ENCODE results near the gene NID1. TPM values are rescaled to one million over a fixed set of nuclear protein-coding genes. Genes with fewer than 3 reads are reported as not detected.

NID1 gene
- total RNA-seq, 1 experiment from 2014 or later, result 11.1 TPM

DNA sequence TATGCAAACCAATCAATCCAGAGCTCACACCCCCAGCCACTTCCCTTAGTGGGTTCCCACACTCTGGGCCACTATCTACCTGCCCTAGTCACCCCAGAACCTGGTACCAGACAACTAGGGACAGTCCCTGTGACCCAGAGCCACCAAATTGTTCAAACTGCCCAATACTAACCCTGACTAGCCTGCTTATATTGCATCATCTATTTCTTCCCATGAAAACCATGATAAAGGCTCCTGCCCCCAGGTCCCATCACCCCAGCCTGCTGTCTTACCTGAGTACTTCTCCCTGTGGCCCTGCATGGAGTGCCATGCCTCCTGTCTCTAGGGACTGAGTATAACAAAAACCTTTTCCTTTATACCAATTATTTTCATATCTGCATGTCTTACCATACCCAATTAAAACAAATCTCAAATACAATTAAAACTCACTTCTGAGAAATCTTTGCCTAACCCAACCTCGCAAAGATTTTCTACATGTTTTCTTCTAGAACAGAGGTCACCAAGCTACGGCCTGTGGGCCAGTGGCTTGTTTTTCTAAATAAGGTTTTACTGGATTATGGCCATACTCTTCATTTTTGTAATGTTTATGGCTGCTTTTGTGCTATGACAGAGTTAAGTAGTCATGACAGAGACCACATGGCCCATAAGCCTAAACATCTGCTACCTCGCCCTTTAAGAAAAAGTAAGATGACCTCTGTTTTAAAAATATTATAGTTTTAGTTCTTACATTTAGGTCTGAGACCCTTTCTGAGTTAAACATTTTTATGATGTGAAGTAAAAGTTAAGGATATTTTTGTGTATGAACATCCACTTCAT is 31.0 kb upstream of the NID1 start:
- POLR2A ChIA-PET (ENCODE audit: unreplicated experiment), result no interaction called here
- no peaks in the 10 kb centered on the region for H4K20me1 ChIP-seq (ENCODE audit: low read length)
- CTCF ChIA-PET, result no interaction called here
- no peaks in the 10 kb centered on the region for H3K79me2 ChIP-seq (ENCODE audit: low read length)
- ATAC-seq (no peak), DNase-seq (no peak)
- H3K9me2 ChIP-seq (replicated peaks; ENCODE audit: low read length), result no peaks in the 10 kb centered on the region
- H3K4me3 ChIP-seq (ENCODE audit: low read length), result no peak overlapping the region
- peaks cover 14% of the 10 kb centered on the region for H3K9me3 ChIP-seq (ENCODE audit: low read length)
- H3K27me3 ChIP-seq (ENCODE audit: low read length), result no peaks in the 10 kb centered on the region
- no peak overlapping the region for H3K4me2 ChIP-seq (ENCODE audit: low read length)
- H3K27ac ChIP-seq (ENCODE audit: low read length), result no peak overlapping the region
- TF ChIP-seq, protein P1, sequence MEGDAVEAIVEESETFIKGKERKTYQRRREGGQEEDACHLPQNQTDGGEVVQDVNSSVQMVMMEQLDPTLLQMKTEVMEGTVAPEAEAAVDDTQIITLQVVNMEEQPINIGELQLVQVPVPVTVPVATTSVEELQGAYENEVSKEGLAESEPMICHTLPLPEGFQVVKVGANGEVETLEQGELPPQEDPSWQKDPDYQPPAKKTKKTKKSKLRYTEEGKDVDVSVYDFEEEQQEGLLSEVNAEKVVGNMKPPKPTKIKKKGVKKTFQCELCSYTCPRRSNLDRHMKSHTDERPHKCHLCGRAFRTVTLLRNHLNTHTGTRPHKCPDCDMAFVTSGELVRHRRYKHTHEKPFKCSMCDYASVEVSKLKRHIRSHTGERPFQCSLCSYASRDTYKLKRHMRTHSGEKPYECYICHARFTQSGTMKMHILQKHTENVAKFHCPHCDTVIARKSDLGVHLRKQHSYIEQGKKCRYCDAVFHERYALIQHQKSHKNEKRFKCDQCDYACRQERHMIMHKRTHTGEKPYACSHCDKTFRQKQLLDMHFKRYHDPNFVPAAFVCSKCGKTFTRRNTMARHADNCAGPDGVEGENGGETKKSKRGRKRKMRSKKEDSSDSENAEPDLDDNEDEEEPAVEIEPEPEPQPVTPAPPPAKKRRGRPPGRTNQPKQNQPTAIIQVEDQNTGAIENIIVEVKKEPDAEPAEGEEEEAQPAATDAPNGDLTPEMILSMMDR (conservative IDR thresholded peaks at IDR 0.05; ENCODE audit: low read depth, low read length), result no peak
- TF ChIP-seq EZH2 (IDR thresholded peaks at IDR 0.05; ENCODE audit: low read length, unreplicated experiment) (no peak), EZH2phosphoT487 (IDR thresholded peaks at IDR 0.05; ENCODE audit: borderline replicate concordance, low read length) (no peak)
- BruUV-seq (replicated peaks), result no TSS peak
- intact Hi-C loops (cut with micrococcal nuclease), result no loop called here
- no peak overlapping the region for H3K9ac ChIP-seq (ENCODE audit: low read length)
- peaks cover 22% of the 10 kb centered on the region for H3F3A ChIP-seq (ENCODE audit: low read length, unreplicated experiment)
- no peaks in the 10 kb centered on the region for H3K4me1 ChIP-seq (ENCODE audit: insufficient read depth, low read length)
- H3K36me3 ChIP-seq (ENCODE audit: low read depth, low read length), result peaks cover 3% of the 10 kb centered on the region; the same call in 1 of the 2 replicates
- no peak overlapping the region for H2AFZ ChIP-seq (ENCODE audit: low read length)

DNA sequence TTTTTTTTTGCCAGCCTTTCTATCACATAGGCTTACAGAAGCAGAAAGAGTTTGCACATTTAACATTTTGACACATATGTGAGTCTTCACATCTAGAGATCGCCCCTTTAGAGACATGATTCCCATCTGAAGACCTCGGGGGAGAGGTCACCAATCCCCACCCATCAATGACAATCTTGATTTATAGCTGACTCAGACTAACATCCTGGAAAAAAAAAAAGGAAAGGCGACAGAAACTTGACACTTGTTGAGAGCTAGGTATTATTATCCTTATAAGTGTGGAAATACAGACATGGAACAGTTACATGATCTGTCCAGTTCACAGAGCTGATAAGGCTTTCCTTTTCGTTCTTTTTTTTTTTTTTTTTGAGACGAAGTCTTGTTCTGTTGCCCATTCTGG is 28.0 kb upstream of the NID1 start:
- no peak overlapping the region for H2AFZ ChIP-seq (ENCODE audit: low read length)
- ATAC-seq (no peak), DNase-seq (no peak)
- H3K4me1 ChIP-seq (ENCODE audit: insufficient read depth, low read length), result 0 out of 2 replicates have a peak, but pooled peaks cover 4% of the 10 kb centered on the region
- BruUV-seq (replicated peaks), result no TSS peak
- TF ChIP-seq, protein P1 (conservative IDR thresholded peaks at IDR 0.05; ENCODE audit: low read depth, low read length), result no peak
- no peak for TF ChIP-seq EZH2phosphoT487 (IDR thresholded peaks at IDR 0.05; ENCODE audit: borderline replicate concordance, low read length)
- no peak for TF ChIP-seq EZH2 (IDR thresholded peaks at IDR 0.05; ENCODE audit: low read length, unreplicated experiment)
- H3K27me3 ChIP-seq (ENCODE audit: low read length), result no peaks in the 10 kb centered on the region
- H4K20me1 ChIP-seq (ENCODE audit: low read length), result no peaks in the 10 kb centered on the region
- intact Hi-C loops (cut with micrococcal nuclease), result no loop called here
- no peak overlapping the region for H3K27ac ChIP-seq (ENCODE audit: low read length)
- peaks cover 22% of the 10 kb centered on the region for H3F3A ChIP-seq (ENCODE audit: low read length, unreplicated experiment)
- CTCF ChIA-PET, result no interaction called here
- no peak overlapping the region for H3K4me2 ChIP-seq (ENCODE audit: low read length)
- no peaks in the 10 kb centered on the region for H3K79me2 ChIP-seq (ENCODE audit: low read length)
- no peaks in the 10 kb centered on the region for H3K9me2 ChIP-seq (replicated peaks; ENCODE audit: low read length)
- POLR2A ChIA-PET (ENCODE audit: unreplicated experiment), result no interaction called here
- no peak overlapping the region for H3K4me3 ChIP-seq (ENCODE audit: low read length)
- H3K9me3 ChIP-seq (ENCODE audit: low read length), result peaks cover 14% of the 10 kb centered on the region
- H3K9ac ChIP-seq (ENCODE audit: low read length), result no peak overlapping the region
- H3K36me3 ChIP-seq (ENCODE audit: low read depth, low read length), result peaks cover 3% of the 10 kb centered on the region; the same call in 1 of the 2 replicates

DNA sequence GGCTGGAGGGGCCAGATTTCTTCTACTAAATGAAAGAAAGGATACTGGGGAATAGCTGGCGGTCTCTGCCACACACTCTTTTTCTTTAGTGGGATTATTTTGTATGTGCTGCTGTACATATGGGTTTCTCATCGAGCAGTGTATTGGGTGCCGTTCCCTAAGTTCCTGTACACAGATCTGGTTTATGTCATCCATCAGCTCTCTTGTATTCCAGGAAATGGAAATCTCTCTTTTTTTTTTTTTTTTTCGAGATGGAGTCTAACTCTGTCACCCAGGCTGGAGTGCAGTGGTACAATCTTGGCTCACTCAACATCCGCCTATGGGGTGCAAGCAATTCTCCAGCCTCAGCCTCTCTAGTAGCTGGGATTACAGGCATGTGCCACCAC is 27.0 kb upstream of the NID1 start:
- Histone ChIP-seq H3F3A (ENCODE audit: low read length, unreplicated experiment) (peaks cover 13% of the 10 kb centered on the region), H2AFZ (ENCODE audit: low read length) (no peak overlapping the region), H3K4me2 (ENCODE audit: low read length) (no peak overlapping the region), H3K79me2 (ENCODE audit: low read length) (no peaks in the 10 kb centered on the region), H3K9me3 (ENCODE audit: low read length) (peaks cover 5% of the 10 kb centered on the region), H3K4me3 (ENCODE audit: low read length) (no peak overlapping the region), H3K9ac (ENCODE audit: low read length) (no peak overlapping the region), H3K27ac (ENCODE audit: low read length) (no peak overlapping the region), H3K4me1 (ENCODE audit: insufficient read depth, low read length) (0 out of 2 replicates have a peak, but pooled peaks cover 4% of the 10 kb centered on the region), H4K20me1 (ENCODE audit: low read length) (no peaks in the 10 kb centered on the region), H3K27me3 (ENCODE audit: low read length) (no peaks in the 10 kb centered on the region), H3K36me3 (ENCODE audit: low read depth, low read length) (no peaks in the 10 kb centered on the region), H3K9me2 (replicated peaks; ENCODE audit: low read length) (no peaks in the 10 kb centered on the region)
- CTCF ChIA-PET, result interaction anchor here (0.5 kb wide), 1 partner anchor 73 kb away, joined by 3 read pairs; no protein-coding TSS in a partner anchor
- no peak for ATAC-seq
- POLR2A ChIA-PET (ENCODE audit: unreplicated experiment), result no interaction called here
- no TSS peak for BruUV-seq (replicated peaks)
- intact Hi-C loops (cut with micrococcal nuclease), result no loop called here
- no peak for DNase-seq
- TF ChIP-seq EZH2 (IDR thresholded peaks at IDR 0.05; ENCODE audit: low read length, unreplicated experiment), result no peak
- TF ChIP-seq EZH2phosphoT487 (IDR thresholded peaks at IDR 0.05; ENCODE audit: borderline replicate concordance, low read length), result no peak
- TF ChIP-seq, protein P1 (conservative IDR thresholded peaks at IDR 0.05; ENCODE audit: low read depth, low read length), result no peak
